ENCODE results near the gene HECW1. TPM values are rescaled to one million over a fixed set of nuclear protein-coding genes. Genes with fewer than 3 reads are reported as not detected.

The HECW1 gene
- total and polyA plus RNA-seq, 2 experiments from 2014 or later, result 11.0 to 21.8 TPM

DNA sequence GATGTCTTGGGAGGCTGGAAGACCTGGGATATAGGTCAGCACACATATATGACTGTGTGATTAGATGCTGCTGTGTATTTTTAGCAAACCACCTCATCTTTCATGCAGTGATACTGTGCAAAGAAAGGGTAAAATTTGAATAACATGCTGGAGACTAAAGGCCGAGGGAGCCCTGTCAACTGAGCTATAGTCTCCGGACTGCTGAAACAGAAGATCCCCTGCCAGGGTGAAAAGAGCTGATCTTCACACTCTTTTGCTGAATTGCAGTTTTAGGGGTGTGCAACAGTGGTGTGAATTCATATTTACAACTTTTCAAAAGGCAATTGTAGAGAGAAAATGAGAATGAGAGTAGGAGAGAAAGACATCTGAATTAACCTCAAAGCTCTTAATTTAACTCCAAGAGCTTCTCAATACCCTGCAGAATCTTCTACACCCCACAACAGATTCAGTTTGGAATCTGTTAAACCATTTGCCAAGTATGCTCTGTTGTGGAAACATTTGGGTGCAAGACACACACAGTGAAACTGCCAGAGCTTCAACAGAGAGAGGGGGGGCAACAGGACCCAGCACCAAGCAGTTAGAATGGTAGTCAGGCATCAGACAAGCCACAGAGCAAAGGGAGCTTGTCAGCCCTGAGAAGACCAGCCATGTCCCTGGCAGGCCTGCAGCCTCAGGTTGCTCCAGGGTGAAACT is 280.3 kb downstream of the HECW1 start:
- H3K9me2 ChIP-seq (ENCODE audit: insufficient read depth), result no peaks in the 10 kb centered on the region
- Mint-ChIP-seq H3K9me3 (peaks cover 14% of the 10 kb centered on the region; the same call in 2 of the 3 replicates), H3K36me3 (ENCODE audit: low read depth) (peaks cover 11% of the 10 kb centered on the region; the same call in 2 of the 3 replicates), H3K4me3 (no peak overlapping the region), H3K27ac (no peak overlapping the region), H3K4me1 (peaks cover 46% of the 10 kb centered on the region), H3K27me3 (ENCODE audit: insufficient read depth, low read depth, poor library complexity) (peaks cover 6% of the 10 kb centered on the region)
- H3K4me3 ChIP-seq, result no peak overlapping the region
- DNase-seq (ENCODE audit: low spot score) (no peak), ATAC-seq (no peak)
- no peaks in the 10 kb centered on the region for H3F3A ChIP-seq (replicated peaks; ENCODE audit: low read depth)
- H3K36me3 ChIP-seq (ENCODE audit: insufficient read depth), result no peaks in the 10 kb centered on the region
- no peak overlapping the region for H2AFZ ChIP-seq
- no peak for TF ChIP-seq POLR2AphosphoS5 (IDR thresholded peaks at IDR 0.05; ENCODE audit: low read depth)
- no peak overlapping the region for H3K27ac ChIP-seq (ENCODE audit: low read depth)
- H3K4me2 ChIP-seq, result no peak overlapping the region
- no peaks in the 10 kb centered on the region for H3K79me2 ChIP-seq (replicated peaks; ENCODE audit: insufficient read depth)
- peaks cover 40% of the 10 kb centered on the region for H3K4me1 ChIP-seq (ENCODE audit: insufficient read depth)
- H4K20me1 ChIP-seq (replicated peaks; ENCODE audit: insufficient read depth), result no peaks in the 10 kb centered on the region
- no peaks in the 10 kb centered on the region for H3K27me3 ChIP-seq (ENCODE audit: insufficient read depth)

DNA sequence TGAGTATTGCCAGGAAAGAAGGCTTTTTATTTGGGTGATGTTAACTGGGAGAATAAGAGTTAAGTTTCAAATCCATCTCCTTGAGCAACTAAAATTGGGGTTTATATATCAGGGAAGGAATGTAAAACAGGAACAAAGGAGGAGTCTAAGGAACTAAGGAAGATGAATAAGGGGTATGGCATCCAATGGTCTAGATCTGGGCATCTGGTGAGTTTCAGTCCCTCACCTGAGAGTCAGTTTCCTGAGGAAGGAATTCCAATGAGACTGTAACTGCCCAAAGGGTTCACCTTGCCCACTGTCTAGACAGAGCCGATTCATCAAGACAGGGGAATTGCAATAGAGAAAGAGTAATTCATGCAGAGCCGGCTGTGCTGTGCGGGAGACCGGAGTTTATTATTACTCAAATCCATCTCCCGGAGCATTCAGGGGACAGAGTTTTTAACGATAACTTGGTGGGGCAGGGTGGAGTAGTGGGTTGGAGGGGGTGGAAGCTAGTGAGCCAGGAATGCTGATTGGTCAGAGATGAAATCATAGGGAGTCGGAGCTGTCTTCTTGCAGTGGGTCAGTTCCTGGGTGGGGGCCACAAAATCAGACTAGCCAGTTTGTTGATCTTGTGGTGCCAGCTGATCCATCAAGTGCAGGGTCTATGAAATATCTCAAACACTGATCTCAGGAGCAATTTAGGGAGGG is 282.1 kb downstream of the HECW1 start:
- Histone ChIP-seq H3K27ac (ENCODE audit: low read depth) (no peak overlapping the region), H3K36me3 (ENCODE audit: insufficient read depth) (no peaks in the 10 kb centered on the region), H2AFZ (no peak overlapping the region), H3K4me2 (no peak overlapping the region), H3K4me3 (no peak overlapping the region), H3F3A (replicated peaks; ENCODE audit: low read depth) (no peaks in the 10 kb centered on the region), H3K4me1 (ENCODE audit: insufficient read depth) (peaks cover 40% of the 10 kb centered on the region), H3K27me3 (ENCODE audit: insufficient read depth) (no peaks in the 10 kb centered on the region), H4K20me1 (replicated peaks; ENCODE audit: insufficient read depth) (no peaks in the 10 kb centered on the region), H3K79me2 (replicated peaks; ENCODE audit: insufficient read depth) (no peaks in the 10 kb centered on the region), H3K9me2 (ENCODE audit: insufficient read depth) (no peaks in the 10 kb centered on the region)
- Mint-ChIP-seq H3K27me3 (ENCODE audit: insufficient read depth, low read depth, poor library complexity) (peaks cover 3% of the 10 kb centered on the region), H3K4me3 (no peak overlapping the region), H3K27ac (no peak overlapping the region), H3K36me3 (ENCODE audit: low read depth) (peaks cover 23% of the 10 kb centered on the region; the same call in 2 of the 3 replicates), H3K4me1 (peaks cover 46% of the 10 kb centered on the region), H3K9me3 (peaks cover 14% of the 10 kb centered on the region; the same call in 2 of the 3 replicates)
- DNase-seq (ENCODE audit: low spot score) (no peak), ATAC-seq (no peak)
- no peak for TF ChIP-seq JUNB (IDR thresholded peaks at IDR 0.05; ENCODE audit: unreplicated experiment)
- no peak for TF ChIP-seq ZNF331 (CRISPR knock-in tag; IDR thresholded peaks at IDR 0.05; ENCODE audit: low read depth)
- TF ChIP-seq POLR2AphosphoS5 (IDR thresholded peaks at IDR 0.05; ENCODE audit: low read depth), result no peak
- TF ChIP-seq, protein P1, sequence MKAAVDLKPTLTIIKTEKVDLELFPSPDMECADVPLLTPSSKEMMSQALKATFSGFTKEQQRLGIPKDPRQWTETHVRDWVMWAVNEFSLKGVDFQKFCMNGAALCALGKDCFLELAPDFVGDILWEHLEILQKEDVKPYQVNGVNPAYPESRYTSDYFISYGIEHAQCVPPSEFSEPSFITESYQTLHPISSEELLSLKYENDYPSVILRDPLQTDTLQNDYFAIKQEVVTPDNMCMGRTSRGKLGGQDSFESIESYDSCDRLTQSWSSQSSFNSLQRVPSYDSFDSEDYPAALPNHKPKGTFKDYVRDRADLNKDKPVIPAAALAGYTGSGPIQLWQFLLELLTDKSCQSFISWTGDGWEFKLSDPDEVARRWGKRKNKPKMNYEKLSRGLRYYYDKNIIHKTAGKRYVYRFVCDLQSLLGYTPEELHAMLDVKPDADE (IDR thresholded peaks at IDR 0.05), result no peak
- no peak for TF ChIP-seq EZH2 (IDR thresholded peaks at IDR 0.05; ENCODE audit: low read depth, unreplicated experiment)
- no peak for TF ChIP-seq ZNF114 (CRISPR knock-in tag; IDR thresholded peaks at IDR 0.05)
- TF ChIP-seq, protein P2, sequence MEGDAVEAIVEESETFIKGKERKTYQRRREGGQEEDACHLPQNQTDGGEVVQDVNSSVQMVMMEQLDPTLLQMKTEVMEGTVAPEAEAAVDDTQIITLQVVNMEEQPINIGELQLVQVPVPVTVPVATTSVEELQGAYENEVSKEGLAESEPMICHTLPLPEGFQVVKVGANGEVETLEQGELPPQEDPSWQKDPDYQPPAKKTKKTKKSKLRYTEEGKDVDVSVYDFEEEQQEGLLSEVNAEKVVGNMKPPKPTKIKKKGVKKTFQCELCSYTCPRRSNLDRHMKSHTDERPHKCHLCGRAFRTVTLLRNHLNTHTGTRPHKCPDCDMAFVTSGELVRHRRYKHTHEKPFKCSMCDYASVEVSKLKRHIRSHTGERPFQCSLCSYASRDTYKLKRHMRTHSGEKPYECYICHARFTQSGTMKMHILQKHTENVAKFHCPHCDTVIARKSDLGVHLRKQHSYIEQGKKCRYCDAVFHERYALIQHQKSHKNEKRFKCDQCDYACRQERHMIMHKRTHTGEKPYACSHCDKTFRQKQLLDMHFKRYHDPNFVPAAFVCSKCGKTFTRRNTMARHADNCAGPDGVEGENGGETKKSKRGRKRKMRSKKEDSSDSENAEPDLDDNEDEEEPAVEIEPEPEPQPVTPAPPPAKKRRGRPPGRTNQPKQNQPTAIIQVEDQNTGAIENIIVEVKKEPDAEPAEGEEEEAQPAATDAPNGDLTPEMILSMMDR (conservative IDR thresholded peaks at IDR 0.05; ENCODE audit: low read depth in 2 of 2), result no peak
- TF ChIP-seq NANOG (IDR thresholded peaks at IDR 0.05; ENCODE audit: borderline replicate concordance), result no peak
- TF ChIP-seq, protein P3, sequence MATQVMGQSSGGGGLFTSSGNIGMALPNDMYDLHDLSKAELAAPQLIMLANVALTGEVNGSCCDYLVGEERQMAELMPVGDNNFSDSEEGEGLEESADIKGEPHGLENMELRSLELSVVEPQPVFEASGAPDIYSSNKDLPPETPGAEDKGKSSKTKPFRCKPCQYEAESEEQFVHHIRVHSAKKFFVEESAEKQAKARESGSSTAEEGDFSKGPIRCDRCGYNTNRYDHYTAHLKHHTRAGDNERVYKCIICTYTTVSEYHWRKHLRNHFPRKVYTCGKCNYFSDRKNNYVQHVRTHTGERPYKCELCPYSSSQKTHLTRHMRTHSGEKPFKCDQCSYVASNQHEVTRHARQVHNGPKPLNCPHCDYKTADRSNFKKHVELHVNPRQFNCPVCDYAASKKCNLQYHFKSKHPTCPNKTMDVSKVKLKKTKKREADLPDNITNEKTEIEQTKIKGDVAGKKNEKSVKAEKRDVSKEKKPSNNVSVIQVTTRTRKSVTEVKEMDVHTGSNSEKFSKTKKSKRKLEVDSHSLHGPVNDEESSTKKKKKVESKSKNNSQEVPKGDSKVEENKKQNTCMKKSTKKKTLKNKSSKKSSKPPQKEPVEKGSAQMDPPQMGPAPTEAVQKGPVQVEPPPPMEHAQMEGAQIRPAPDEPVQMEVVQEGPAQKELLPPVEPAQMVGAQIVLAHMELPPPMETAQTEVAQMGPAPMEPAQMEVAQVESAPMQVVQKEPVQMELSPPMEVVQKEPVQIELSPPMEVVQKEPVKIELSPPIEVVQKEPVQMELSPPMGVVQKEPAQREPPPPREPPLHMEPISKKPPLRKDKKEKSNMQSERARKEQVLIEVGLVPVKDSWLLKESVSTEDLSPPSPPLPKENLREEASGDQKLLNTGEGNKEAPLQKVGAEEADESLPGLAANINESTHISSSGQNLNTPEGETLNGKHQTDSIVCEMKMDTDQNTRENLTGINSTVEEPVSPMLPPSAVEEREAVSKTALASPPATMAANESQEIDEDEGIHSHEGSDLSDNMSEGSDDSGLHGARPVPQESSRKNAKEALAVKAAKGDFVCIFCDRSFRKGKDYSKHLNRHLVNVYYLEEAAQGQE (IDR thresholded peaks at IDR 0.05; ENCODE audit: unreplicated experiment), result no peak
- no peak for TF ChIP-seq CREB1 (CRISPR knock-in tag; IDR thresholded peaks at IDR 0.05; ENCODE audit: low read depth)
